Hematopoietic multipotent progenitor cell treated with erythropoietin and hydrocortisone succinate and interleukin-3 and kit ligand, for 6 days (in vitro differentiated cells): ENCODE results near the gene ZBTB45.
A peak's percentile ranks its signal among the peaks of the same experiment; 100 is the strongest.

Experiments used
- DNase-seq: peaks from one replicate; pipeline ENCODE4 v3.0.0-alpha.2; 2015

Gene ZBTB45

GRCh38 chr19:58554494-58555368 is 35.1 kb upstream of the ZBTB45 start, which contains the start of gene CHMP2A:
CHMP2A (minus strand) TSS chr19:58555105; CDS start chr19:58554212, 893 bp downstream.
- DNase-seq = peak; percentile 98

DNA sequence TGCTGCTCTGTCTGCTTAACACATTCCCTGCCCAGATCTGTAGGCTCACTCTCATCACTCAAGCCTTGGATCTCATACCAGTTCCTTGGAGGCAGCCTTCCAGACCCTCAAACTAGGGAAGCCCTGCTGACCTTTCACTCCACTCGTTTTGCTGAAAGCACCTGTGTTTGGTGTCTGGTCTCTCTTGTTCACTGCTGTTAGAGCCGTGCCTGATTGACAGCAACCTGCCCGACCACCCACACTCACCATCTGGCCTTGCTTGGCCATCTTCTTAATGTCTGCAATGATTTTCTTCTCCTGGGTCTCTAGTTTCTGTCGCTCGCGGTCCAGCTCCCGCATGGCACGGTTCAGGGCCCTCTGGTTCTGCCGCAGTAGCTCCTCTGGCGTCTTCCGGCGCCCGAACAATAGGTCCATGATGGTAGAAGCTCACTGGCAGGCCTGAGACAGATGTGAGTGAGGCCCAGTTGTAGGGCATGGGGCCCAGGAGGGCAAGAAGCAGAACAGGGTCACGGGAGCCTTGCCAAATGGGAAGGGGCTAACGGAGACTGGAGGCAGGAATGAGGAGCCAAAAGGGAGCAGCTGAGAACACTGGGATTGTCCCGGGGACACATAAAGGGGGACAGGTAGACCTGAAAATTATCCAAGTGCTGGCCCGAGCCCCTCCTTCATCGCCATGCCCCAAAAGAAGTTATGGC is 34.3 kb upstream of the ZBTB45 start:
- no peak for DNase-seq

- no peak for DNase-seq
Observed at GRCh38 chr19:58552655-58553054, 33.0 kb upstream of the ZBTB45 start.

GRCh38 chr19:58551577-58552471 is 32.2 kb upstream of the ZBTB45 start:
- no peak for DNase-seq

- DNase-seq = no peak
Observed at GRCh38 chr19:58551123-58551497, 31.5 kb upstream of the ZBTB45 start.

- DNase-seq = no peak
Observed at GRCh38 chr19:58550362-58551122, 30.9 kb upstream of the ZBTB45 start.

- no peak for DNase-seq
Observed at GRCh38 chr19:58549664-58550361, 30.2 kb upstream of the ZBTB45 start.

GRCh38 chr19:58548859-58549663 is 29.5 kb upstream of the ZBTB45 start:
- no peak for DNase-seq

- peak; percentile 0 for DNase-seq
Observed at GRCh38 chr19:58547323-58548312, 28.0 kb upstream of the ZBTB45 start.

DNA sequence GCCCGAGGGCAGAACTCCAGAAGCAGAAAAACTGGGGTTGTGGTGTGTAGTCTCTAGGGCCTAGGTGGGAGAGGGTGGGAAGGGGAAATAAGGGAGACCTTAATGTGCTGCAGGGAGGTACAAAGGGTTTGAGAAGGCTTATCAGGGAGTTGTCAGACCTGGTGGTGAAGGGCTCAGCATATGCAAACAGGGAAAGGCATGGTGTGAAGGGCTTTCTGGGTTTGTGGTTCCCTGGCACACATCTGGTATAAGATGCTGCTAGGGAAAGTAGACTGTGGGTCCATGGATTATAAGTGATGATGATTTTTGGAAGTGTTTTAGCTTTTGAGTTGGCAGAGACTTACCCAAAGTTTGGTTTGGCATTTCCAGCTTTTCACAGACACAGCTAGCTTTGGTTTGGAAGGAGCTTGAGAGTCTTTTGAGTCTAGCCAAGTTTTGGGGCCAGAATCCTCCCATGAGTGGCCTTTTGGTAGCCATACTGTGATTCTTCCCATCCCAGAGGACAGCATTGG is 26.5 kb upstream of the ZBTB45 start:
- DNase-seq = peak; percentile 69

GRCh38 chr19:58545286-58546018 is 25.8 kb upstream of the ZBTB45 start:
- DNase-seq = peak; percentile 39

DNA sequence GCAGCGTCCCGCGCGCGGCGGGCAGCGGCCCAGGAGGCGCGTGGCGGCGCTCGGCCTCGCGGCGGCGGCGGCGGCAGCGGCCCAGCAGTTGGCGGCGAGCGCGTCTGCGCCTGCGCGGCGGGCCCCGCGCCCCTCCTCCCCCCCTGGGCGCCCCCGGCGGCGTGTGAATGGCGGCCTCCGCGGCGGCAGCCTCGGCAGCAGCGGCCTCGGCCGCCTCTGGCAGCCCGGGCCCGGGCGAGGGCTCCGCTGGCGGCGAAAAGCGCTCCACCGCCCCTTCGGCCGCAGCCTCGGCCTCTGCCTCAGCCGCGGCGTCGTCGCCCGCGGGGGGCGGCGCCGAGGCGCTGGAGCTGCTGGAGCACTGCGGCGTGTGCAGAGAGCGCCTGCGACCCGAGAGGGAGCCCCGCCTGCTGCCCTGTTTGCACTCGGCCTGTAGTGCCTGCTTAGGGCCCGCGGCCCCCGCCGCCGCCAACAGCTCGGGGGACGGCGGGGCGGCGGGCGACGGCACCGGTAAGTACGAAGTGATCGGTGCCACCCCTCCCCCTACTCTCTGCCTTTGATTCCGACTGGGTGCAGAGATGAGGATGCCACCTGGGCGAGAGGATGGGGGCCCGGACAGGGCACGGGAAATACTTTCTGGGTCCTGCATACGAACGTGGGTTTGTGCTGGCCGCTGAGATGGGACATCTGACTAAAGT is 25.1 kb upstream of the ZBTB45 start:
- DNase-seq = peak; percentile 61

GRCh38 chr19:58543826-58544590 is 24.4 kb upstream of the ZBTB45 start, which contains the start of gene TRIM28:
TRIM28 (plus strand) TSS chr19:58544064; CDS start chr19:58544758, 694 bp downstream.
- peak; percentile 99 for DNase-seq

- DNase-seq = peak; percentile 1
Observed at GRCh38 chr19:58542641-58543372, 23.2 kb upstream of the ZBTB45 start.

GRCh38 chr19:58539169-58539559 is 19.6 kb upstream of the ZBTB45 start:
- DNase-seq = peak; percentile 0
